Measurements from ENCODE around the gene ARHGEF28.

Gene ARHGEF28

GRCh38 chr5:73942783-73943182 lies 316.8 kb downstream of the ARHGEF28 start:
- no peak for DNase-seq (ENCODE audit: low read depth, low spot score)
- TF ChIP-seq SUZ12 (IDR thresholded peaks at IDR 0.05; ENCODE audit: extremely low read depth, insufficient read depth, insufficient read length) (no peak), YY1 (IDR thresholded peaks at IDR 0.05; ENCODE audit: insufficient read depth, insufficient read length) (no peak), ZNF274 (IDR thresholded peaks at IDR 0.05; ENCODE audit: low read depth, low read length) (no peak)
- no peaks in the 10 kb centered on the region for H3K36me3 ChIP-seq (ENCODE audit: insufficient read depth, insufficient read length, low read length)
- H3K9me3 ChIP-seq (ENCODE audit: insufficient read depth, low read length): no peaks in the 10 kb centered on the region; the same call in 1 of the 2 replicates
- no peaks in the 10 kb centered on the region for H3K4me1 ChIP-seq (ENCODE audit: insufficient read depth, insufficient read length)
- H3K4me3 ChIP-seq (ENCODE audit: insufficient read length, low read depth): no peak overlapping the region
- no peak overlapping the region for H3K9ac ChIP-seq (ENCODE audit: insufficient read length, low read depth)
- no peaks in the 10 kb centered on the region for H3K27me3 ChIP-seq (ENCODE audit: insufficient read depth, insufficient read length)

GRCh38 chr5:73943397-73943796 lies 317.4 kb downstream of the ARHGEF28 start:
- Histone ChIP-seq H3K4me1 (ENCODE audit: insufficient read depth, insufficient read length) (no peaks in the 10 kb centered on the region), H3K27me3 (ENCODE audit: insufficient read depth, insufficient read length) (no peaks in the 10 kb centered on the region), H3K9me3 (ENCODE audit: insufficient read depth, low read length) (no peaks in the 10 kb centered on the region; the same call in 1 of the 2 replicates), H3K4me3 (ENCODE audit: insufficient read length, low read depth) (no peak overlapping the region), H3K9ac (ENCODE audit: insufficient read length, low read depth) (no peak overlapping the region), H3K36me3 (ENCODE audit: insufficient read depth, insufficient read length, low read length) (no peaks in the 10 kb centered on the region)
- DNase-seq (ENCODE audit: low read depth, low spot score): no peak
- TF ChIP-seq SUZ12 (IDR thresholded peaks at IDR 0.05; ENCODE audit: extremely low read depth, insufficient read depth, insufficient read length): no peak

- Histone ChIP-seq H3K36me3 (ENCODE audit: insufficient read depth, insufficient read length, low read length) (no peaks in the 10 kb centered on the region), H3K27me3 (ENCODE audit: insufficient read depth, insufficient read length) (no peaks in the 10 kb centered on the region), H3K9ac (ENCODE audit: insufficient read length, low read depth) (no peak overlapping the region), H3K4me3 (ENCODE audit: insufficient read length, low read depth) (no peak overlapping the region), H3K9me3 (ENCODE audit: insufficient read depth, low read length) (no peaks in the 10 kb centered on the region; the same call in 1 of the 2 replicates), H3K4me1 (ENCODE audit: insufficient read depth, insufficient read length) (no peaks in the 10 kb centered on the region)
- DNase-seq (ENCODE audit: low read depth, low spot score): no peak
- TF ChIP-seq YY1 (IDR thresholded peaks at IDR 0.05; ENCODE audit: insufficient read depth, insufficient read length) (no peak), ZNF274 (IDR thresholded peaks at IDR 0.05; ENCODE audit: low read depth, low read length) (no peak), SUZ12 (IDR thresholded peaks at IDR 0.05; ENCODE audit: extremely low read depth, insufficient read depth, insufficient read length) (no peak)
Measured at GRCh38 chr5:73944581-73944980, 318.6 kb downstream of the ARHGEF28 start.

GRCh38 chr5:73945505-73945904 lies 319.5 kb downstream of the ARHGEF28 start:
- no peak for DNase-seq (ENCODE audit: low read depth, low spot score)
- Histone ChIP-seq H3K27me3 (ENCODE audit: insufficient read depth, insufficient read length) (no peaks in the 10 kb centered on the region), H3K9ac (ENCODE audit: insufficient read length, low read depth) (no peak overlapping the region), H3K4me1 (ENCODE audit: insufficient read depth, insufficient read length) (no peaks in the 10 kb centered on the region), H3K4me3 (ENCODE audit: insufficient read length, low read depth) (no peak overlapping the region), H3K9me3 (ENCODE audit: insufficient read depth, low read length) (no peaks in the 10 kb centered on the region; the same call in 1 of the 2 replicates), H3K36me3 (ENCODE audit: insufficient read depth, insufficient read length, low read length) (no peaks in the 10 kb centered on the region)
- TF ChIP-seq YY1 (IDR thresholded peaks at IDR 0.05; ENCODE audit: insufficient read depth, insufficient read length): no peak
- TF ChIP-seq SUZ12 (IDR thresholded peaks at IDR 0.05; ENCODE audit: extremely low read depth, insufficient read depth, insufficient read length): no peak
- TF ChIP-seq ZNF274 (IDR thresholded peaks at IDR 0.05; ENCODE audit: low read depth, low read length): no peak

- DNase-seq (ENCODE audit: low read depth, low spot score): no peak
- H3K9ac ChIP-seq (ENCODE audit: insufficient read length, low read depth): no peak overlapping the region
- no peaks in the 10 kb centered on the region; the same call in 1 of the 2 replicates for H3K9me3 ChIP-seq (ENCODE audit: insufficient read depth, low read length)
- TF ChIP-seq YY1 (IDR thresholded peaks at IDR 0.05; ENCODE audit: insufficient read depth, insufficient read length) (no peak), SUZ12 (IDR thresholded peaks at IDR 0.05; ENCODE audit: extremely low read depth, insufficient read depth, insufficient read length) (no peak), ZNF274 (IDR thresholded peaks at IDR 0.05; ENCODE audit: low read depth, low read length) (no peak)
- no peak overlapping the region for H3K4me3 ChIP-seq (ENCODE audit: insufficient read length, low read depth)
- H3K27me3 ChIP-seq (ENCODE audit: insufficient read depth, insufficient read length): no peaks in the 10 kb centered on the region
- no peaks in the 10 kb centered on the region for H3K4me1 ChIP-seq (ENCODE audit: insufficient read depth, insufficient read length)
- no peaks in the 10 kb centered on the region for H3K36me3 ChIP-seq (ENCODE audit: insufficient read depth, insufficient read length, low read length)
Measured at GRCh38 chr5:73946278-73946677, 320.3 kb downstream of the ARHGEF28 start.

GRCh38 chr5:73946919-73947602 lies 321.1 kb downstream of the ARHGEF28 start:
- no peaks in the 10 kb centered on the region for H3K4me1 ChIP-seq (ENCODE audit: insufficient read depth, insufficient read length)
- TF ChIP-seq ZNF274 (IDR thresholded peaks at IDR 0.05; ENCODE audit: low read depth, low read length): no peak
- no peak for TF ChIP-seq SUZ12 (IDR thresholded peaks at IDR 0.05; ENCODE audit: extremely low read depth, insufficient read depth, insufficient read length)
- TF ChIP-seq YY1 (IDR thresholded peaks at IDR 0.05; ENCODE audit: insufficient read depth, insufficient read length): no peak
- DNase-seq (ENCODE audit: low read depth, low spot score): no peak
- H3K9me3 ChIP-seq (ENCODE audit: insufficient read depth, low read length): no peaks in the 10 kb centered on the region; the same call in 1 of the 2 replicates
- H3K27me3 ChIP-seq (ENCODE audit: insufficient read depth, insufficient read length): no peaks in the 10 kb centered on the region
- H3K4me3 ChIP-seq (ENCODE audit: insufficient read length, low read depth): no peak overlapping the region
- H3K36me3 ChIP-seq (ENCODE audit: insufficient read depth, insufficient read length, low read length): no peaks in the 10 kb centered on the region
- no peak overlapping the region for H3K9ac ChIP-seq (ENCODE audit: insufficient read length, low read depth)

GRCh38 chr5:73947906-73948640 lies 322.1 kb downstream of the ARHGEF28 start:
- H3K27me3 ChIP-seq (ENCODE audit: insufficient read depth, insufficient read length): no peaks in the 10 kb centered on the region
- TF ChIP-seq YY1 (IDR thresholded peaks at IDR 0.05; ENCODE audit: insufficient read depth, insufficient read length): no peak
- no peak for TF ChIP-seq ZNF274 (IDR thresholded peaks at IDR 0.05; ENCODE audit: low read depth, low read length)
- no peak for TF ChIP-seq SUZ12 (IDR thresholded peaks at IDR 0.05; ENCODE audit: extremely low read depth, insufficient read depth, insufficient read length)
- H3K4me1 ChIP-seq (ENCODE audit: insufficient read depth, insufficient read length): no peaks in the 10 kb centered on the region
- no peaks in the 10 kb centered on the region for H3K9me3 ChIP-seq (ENCODE audit: insufficient read depth, low read length)
- H3K36me3 ChIP-seq (ENCODE audit: insufficient read depth, insufficient read length, low read length): no peaks in the 10 kb centered on the region
- H3K9ac ChIP-seq (ENCODE audit: insufficient read length, low read depth): no peak overlapping the region
- no peak for DNase-seq (ENCODE audit: low read depth, low spot score)
- no peak overlapping the region for H3K4me3 ChIP-seq (ENCODE audit: insufficient read length, low read depth)
